Spinal cord (tissue), 10 donors: ENCODE results near the gene PRKCE. TPM values are rescaled to one million over a fixed set of nuclear protein-coding genes. Genes with fewer than 3 reads are reported as not detected.

Source experiments
- DNase-seq, 6 donors: peaks; one replicate each; pipeline versions ENCODE4 v3.0.0 to v3.0.0-alpha.2; 2013 to 2015; ENCODE audit warnings: low spot score in 6 of 6, low read depth in 4 of 6
- H3K27ac ChIP-seq: one replicate; pipeline ENCODE4 v1.5.1; 2013; ENCODE audit warnings: low read depth, low read length, control low read depth
- H3K27me3 ChIP-seq: one replicate; pipeline ENCODE4 v1.6.1; 2013; ENCODE audit warnings: low read length; ENCODE audit not compliant: control insufficient read depth, insufficient read depth
- H3K36me3 ChIP-seq: one replicate; pipeline ENCODE4 v1.6.1; 2013; ENCODE audit warnings: low read length; ENCODE audit not compliant: control insufficient read depth, insufficient read depth
- H3K4me1 ChIP-seq: one replicate; pipeline ENCODE4 v1.6.1; 2013; ENCODE audit warnings: low read length; ENCODE audit not compliant: control insufficient read depth, insufficient read depth
- H3K4me3 ChIP-seq: one replicate; pipeline ENCODE4 v1.5.1; 2013; ENCODE audit warnings: low read depth, low read length, control low read depth
- H3K9me3 ChIP-seq: one replicate; pipeline ENCODE4 v1.6.1; 2013; ENCODE audit warnings: low read length; ENCODE audit not compliant: control insufficient read depth, insufficient read depth
- WGBS: methylation state at CpG from one replicate; pipeline ENCODE4 v1.1.5; 2013; ENCODE audit warnings: missing lambda C conversion rate; ENCODE audit not compliant: insufficient coverage; 5-methylcytosine and 5-hydroxymethylcytosine counted together
- polyA plus RNA-seq, 2 donors: library from polyadenylated mRNA; unstranded; fragments of 120-200 nt; gene quantifications; one replicate each; pipeline ENCODE4 v1.2.1, GENCODE V29; 2013; ENCODE audit not compliant: insufficient read length in 2 of 2
- total RNA-seq, 2 donors: library from RNA; depleted of rRNA in 1 of 2; stranded (reverse); fragments of 120-200 nt in 1 of 2; fragments of >200 nt in 1 of 2; gene quantifications; one replicate each; pipeline versions ENCODE4 v1.2.3 to v1.2.4, GENCODE V29; 2013 to 2014
- donor health status: healthy.

The PRKCE gene
- total and polyA plus RNA-seq, 4 donors: 22.9 to 48.5 (median 37.4) TPM

DNA sequence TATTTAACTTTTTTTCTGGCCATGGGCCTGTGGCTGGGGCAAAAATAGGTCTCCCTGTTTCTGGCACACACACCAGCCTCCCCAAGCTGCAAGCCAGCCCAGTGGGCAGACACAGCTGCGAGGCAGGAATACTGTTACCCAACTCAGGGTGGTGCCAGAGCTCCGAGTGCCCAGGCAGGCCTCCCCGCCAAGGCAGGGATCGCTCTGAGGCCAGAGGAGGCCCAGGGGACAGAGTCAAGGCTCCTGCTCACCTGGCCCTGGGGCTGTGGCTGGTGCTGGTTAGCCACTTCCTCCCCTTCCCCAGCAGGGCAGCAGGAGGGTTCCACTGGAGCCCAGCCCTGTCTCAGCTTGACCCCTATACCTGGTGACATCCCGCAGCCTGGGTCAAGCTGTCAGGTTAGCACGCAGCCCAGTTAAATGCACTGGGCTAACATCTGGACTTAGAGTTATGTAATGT is 578.7 kb downstream of the PRKCE start:
- no peaks in the 10 kb centered on the region for H3K36me3 ChIP-seq
- no peak overlapping the region for H3K4me3 ChIP-seq
- WGBS: 52% methylated on average over 3 of the region's 6 CpGs
- no peaks in the 10 kb centered on the region for H3K9me3 ChIP-seq
- no peak overlapping the region for H3K27ac ChIP-seq
- peaks cover 17% of the 10 kb centered on the region for H3K4me1 ChIP-seq
- no peaks in the 10 kb centered on the region for H3K27me3 ChIP-seq
- DNase-seq: no peak

DNA sequence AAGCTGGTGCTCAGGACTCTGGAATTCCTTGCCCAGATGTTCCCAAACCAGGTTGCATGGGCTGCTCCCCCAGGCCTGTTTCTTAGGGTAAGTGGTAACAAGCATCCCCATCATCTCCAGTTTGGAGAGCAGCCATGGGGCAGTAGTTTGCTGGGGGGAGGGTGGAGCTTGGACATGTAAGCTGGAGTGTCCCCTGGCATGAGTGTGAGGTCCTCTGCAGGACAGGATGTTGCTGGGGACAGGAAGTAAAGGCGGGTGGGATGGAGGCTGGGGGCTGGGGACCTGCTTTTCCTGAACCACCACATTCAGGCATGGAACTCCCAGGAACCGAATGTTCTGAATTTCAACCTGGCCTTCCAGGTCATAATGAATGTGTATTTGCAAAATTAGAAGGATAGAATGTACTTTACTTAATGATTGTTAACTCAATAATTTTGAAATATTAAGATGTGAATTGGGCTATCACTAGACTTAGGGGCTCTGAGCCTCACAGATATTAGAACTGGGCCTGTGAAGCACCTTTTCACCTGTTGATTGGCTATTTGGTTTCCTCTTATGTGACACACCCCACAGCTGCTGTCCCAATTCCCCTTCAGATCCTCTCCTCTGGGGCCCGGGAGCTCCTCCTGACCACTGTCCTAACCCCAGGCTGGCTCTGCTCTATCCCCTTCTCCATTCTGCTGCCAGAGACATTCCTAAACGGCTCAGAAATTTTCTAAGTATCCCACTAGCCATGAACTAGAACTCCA is 579.4 kb downstream of the PRKCE start:
- H3K27ac ChIP-seq: no peak overlapping the region
- DNase-seq: no peak
- H3K4me1 ChIP-seq: peaks cover 17% of the 10 kb centered on the region
- H3K9me3 ChIP-seq: no peaks in the 10 kb centered on the region
- H3K27me3 ChIP-seq: no peaks in the 10 kb centered on the region
- H3K36me3 ChIP-seq: no peaks in the 10 kb centered on the region
- WGBS: 88% methylated on average over 2 of the region's 4 CpGs
- H3K4me3 ChIP-seq: no peak overlapping the region

DNA sequence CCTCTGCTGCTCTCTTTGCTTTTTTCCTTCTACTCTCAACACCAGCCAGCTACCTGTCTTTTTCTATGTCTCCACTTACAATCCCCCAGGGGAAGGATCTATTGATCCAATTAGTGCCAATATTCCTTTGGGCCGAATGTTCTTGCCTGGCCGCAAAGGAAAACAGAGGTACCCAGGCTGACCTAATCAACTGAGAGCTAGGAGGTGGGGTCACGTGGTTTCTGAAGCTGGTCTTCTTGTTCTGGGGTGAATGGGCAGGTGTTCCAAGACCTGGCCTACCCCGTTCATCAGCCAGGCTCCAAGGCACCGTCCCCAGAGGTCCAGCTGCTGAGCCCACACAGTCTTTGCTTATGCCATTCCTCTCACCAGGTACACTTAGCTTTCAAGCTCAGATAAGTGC is 580.2 kb downstream of the PRKCE start:
- 93% methylated on average over 2 of the region's 5 CpGs for WGBS
- no peaks in the 10 kb centered on the region for H3K9me3 ChIP-seq
- peaks cover 17% of the 10 kb centered on the region for H3K4me1 ChIP-seq
- H3K27me3 ChIP-seq: no peaks in the 10 kb centered on the region
- H3K4me3 ChIP-seq: no peak overlapping the region
- H3K27ac ChIP-seq: no peak overlapping the region
- no peaks in the 10 kb centered on the region for H3K36me3 ChIP-seq
- no peak for DNase-seq

DNA sequence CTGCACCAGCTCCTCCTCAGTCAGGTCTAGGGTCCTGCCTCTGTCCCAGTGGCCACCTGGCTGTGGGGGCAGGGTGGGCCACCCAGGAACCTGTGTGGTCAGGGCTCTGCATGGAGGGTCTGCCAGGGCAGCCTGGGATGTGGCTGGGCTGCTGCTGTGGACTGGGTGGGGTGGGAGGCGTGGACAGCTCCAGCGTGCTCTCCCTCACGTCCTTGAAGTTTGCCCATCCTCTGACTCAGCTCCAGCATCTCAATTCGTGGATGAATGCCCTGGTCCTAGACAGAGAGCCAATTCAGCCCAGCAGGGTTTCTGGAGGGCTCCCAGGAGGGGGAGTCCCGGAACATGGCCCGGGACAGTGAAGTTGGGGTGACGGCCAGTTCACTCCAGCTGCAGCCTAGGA is 581.4 kb downstream of the PRKCE start:
- DNase-seq: no peak
- H3K4me1 ChIP-seq: peaks cover 17% of the 10 kb centered on the region
- 22% methylated on average over 4 of the region's 7 CpGs for WGBS

DNA sequence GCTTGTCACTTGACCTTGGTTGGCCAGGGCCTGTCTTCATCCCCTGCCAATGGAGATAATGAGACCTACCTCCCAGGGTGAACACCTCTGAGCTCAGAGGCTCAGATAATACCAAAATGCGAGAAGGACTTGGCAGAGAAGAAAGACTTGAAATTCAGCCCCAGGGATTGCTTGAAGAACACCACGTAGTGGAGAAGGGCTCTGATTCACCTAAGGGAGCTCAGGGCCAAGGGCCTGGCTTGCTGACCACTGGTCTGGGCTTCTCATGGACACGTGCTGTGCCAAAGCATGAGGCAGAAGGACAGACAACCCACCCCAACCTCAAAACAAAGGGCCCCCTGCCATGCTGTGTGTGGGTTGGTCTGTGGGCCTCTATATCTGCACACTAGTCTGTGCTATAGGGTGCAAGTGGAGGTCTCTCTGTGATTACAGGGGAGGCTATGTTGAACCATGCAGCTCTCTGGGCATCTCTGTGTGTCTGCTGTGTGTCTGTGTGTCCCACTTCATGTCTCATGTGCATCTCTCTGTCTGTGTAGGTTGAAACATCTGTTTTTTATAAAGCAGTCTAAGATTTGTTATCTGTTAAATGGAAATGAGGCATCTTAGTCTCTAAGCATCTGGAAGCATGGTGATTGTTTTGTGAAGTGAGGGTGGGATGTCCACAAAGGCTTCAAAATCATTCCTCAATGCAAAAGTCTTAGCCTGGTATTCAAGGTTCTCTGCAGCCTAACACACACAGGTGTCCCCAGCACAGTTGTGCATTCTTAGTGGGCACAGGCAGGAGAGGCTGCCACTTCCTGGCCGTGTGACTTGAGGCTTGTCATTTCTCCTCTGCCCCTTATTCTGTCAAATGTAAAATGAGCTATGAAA is 584.8 kb downstream of the PRKCE start:
- no peak for DNase-seq
- Histone ChIP-seq H3K27me3 (no peaks in the 10 kb centered on the region), H3K9me3 (no peaks in the 10 kb centered on the region), H3K27ac (no peak overlapping the region), H3K4me1 (peaks cover 9% of the 10 kb centered on the region), H3K4me3 (no peak overlapping the region), H3K36me3 (no peaks in the 10 kb centered on the region)
- WGBS: 77% methylated on average over 2 of the region's 4 CpGs

More for the DNA sequence above, 581.4 kb downstream of the PRKCE start:
- Histone ChIP-seq H3K27ac (no peak overlapping the region), H3K9me3 (no peaks in the 10 kb centered on the region), H3K27me3 (no peaks in the 10 kb centered on the region), H3K36me3 (no peaks in the 10 kb centered on the region), H3K4me3 (no peak overlapping the region)

DNA sequence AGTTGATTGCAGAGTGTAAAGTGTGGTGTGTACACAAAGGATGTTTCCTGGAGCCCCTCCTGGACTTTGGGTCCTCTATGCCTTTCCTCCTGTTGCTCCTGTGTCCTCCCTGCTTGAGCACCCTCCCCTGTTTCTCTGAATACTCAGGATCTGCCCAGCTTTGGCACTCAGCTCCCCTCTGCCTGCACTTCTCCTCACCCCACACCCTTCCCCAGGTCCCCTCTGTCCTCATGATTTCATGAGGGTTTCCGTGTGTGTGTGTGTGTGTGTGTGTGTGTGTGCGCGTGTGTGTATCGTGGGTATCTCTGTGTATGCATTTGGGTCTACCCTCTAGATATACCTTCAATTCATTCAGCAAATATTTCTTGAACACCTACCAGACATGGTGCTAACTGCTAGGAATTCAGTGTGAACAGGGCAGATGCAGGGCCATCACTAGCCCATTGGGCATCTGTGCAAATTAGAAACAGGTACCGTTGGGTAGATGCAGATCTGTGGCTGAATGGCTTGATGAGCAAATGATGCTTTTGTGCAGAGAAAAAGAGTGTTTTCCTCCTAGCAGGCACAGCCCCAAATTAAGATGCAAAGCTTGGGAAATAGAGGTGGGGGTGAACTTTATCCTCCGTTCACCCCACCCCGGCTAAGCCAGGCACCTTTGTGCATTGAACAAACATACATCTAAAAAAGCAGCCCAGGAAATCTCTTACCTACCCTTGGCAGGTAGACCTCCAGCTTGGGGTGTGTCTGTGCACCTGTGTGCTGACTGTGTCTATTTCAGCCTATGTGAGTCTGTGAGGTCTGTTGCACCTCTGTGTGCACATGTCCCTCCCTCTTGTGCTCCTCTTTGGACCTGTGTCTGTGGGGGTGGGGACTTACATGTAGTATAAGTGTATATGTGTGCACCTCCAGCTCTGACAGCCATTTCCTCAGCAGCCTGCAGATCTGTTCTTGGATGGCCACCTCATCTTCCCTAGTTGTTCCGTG is 585.7 kb downstream of the PRKCE start:
- Histone ChIP-seq H3K4me1 (peaks cover 9% of the 10 kb centered on the region), H3K4me3 (no peak overlapping the region), H3K9me3 (no peaks in the 10 kb centered on the region), H3K27me3 (no peaks in the 10 kb centered on the region), H3K27ac (no peak overlapping the region), H3K36me3 (no peaks in the 10 kb centered on the region)
- WGBS: 66% methylated on average over 2 of the region's 8 CpGs
- no peak for DNase-seq

Other genes starting within 250 kb of the PRKCE start
- gene SRBD1, start 40.4 kb upstream of the PRKCE start, total RNA-seq: 10 to 100 TPM; 22.7 to 43.9 TPM
- 10 to 100 TPM; 11.2 to 15.5 TPM for gene SRBD1, start 40.4 kb upstream of the PRKCE start, polyA plus RNA-seq